OCI-LY7 (cell line): Measurements from ENCODE around the gene MCF2L2. TPM values are rescaled to one million over a fixed set of nuclear protein-coding genes. Genes with fewer than 3 reads are reported as not detected.
"Not testable (repeated sequence)": the region's sequence is repeated elsewhere in the genome, so short reads cannot be mapped to it uniquely, and the experiment has no call there.

Source experiments
- BruUV-seq: library from RNA; stranded (reverse); fragments of 400-500 nt; replicated peaks from 2 replicates; lab custom pipeline; 2021; lab: Mats Ljungman, UMichigan
- CTCF ChIA-PET: fragments of 300-600 bp; sonication (Branson Sonifier 250); formaldehyde crosslinking; loops from one replicate; lab custom pipeline; 2022; ENCODE audit warnings: antibody characterized with exemption; ENCODE audit not compliant: unreplicated experiment; lab: Charles Lee
- POLR2A ChIA-PET: fragments of 300-600 bp; sonication (Branson Sonifier 250); formaldehyde crosslinking; loops from one replicate; lab custom pipeline; 2022; ENCODE audit warnings: antibody characterized with exemption; lab: Charles Lee
- DNase-seq: peaks from one replicate; pipeline ENCODE4 v3.0.0-alpha.2; 2015; ENCODE audit warnings: low spot score
- H2AFZ ChIP-seq: fragments of 200-600 bp; sonication (generic), shearing (Covaris generic); 2 replicates; pipeline ENCODE4 v1.6.1; 2014; ENCODE audit warnings: mild to moderate bottlenecking, antibody characterized with exemption, low read length, moderate library complexity
- H3K27ac ChIP-seq: fragments of 200-600 bp; sonication (generic); 2 replicates; pipeline ENCODE4 v1.5.1; 2014; ENCODE audit warnings: mixed run types, low read depth, mild to moderate bottlenecking, moderate library complexity, low read length, inconsistent platforms; ENCODE audit not compliant: poor library complexity, severe bottlenecking
- H3K36me3 ChIP-seq: fragments of 200-600 bp; sonication (generic); 2 replicates; pipeline ENCODE4 v1.6.1; 2014; ENCODE audit warnings: mild to moderate bottlenecking, antibody characterized with exemption, low read length, moderate library complexity, mixed read lengths; ENCODE audit not compliant: insufficient read depth
- H3K4me1 ChIP-seq: fragments of 200-600 bp; sonication (generic); 2 replicates; pipeline ENCODE4 v1.5.1; 2014; ENCODE audit warnings: mild to moderate bottlenecking, low read length; ENCODE audit not compliant: insufficient read depth, poor library complexity, severe bottlenecking
- H3K4me2 ChIP-seq: fragments of 200-600 bp; sonication (generic); 2 replicates; pipeline ENCODE4 v1.6.1; 2014; ENCODE audit warnings: mild to moderate bottlenecking, low read length
- H3K4me3 ChIP-seq: fragments of 200-600 bp; sonication (generic); 2 replicates; pipeline ENCODE4 v1.5.1; 2014; ENCODE audit warnings: mild to moderate bottlenecking, low read depth, low read length; ENCODE audit not compliant: poor library complexity, severe bottlenecking
- H3K79me2 ChIP-seq: fragments of 200-600 bp; sonication (generic); 2 replicates; pipeline ENCODE4 v1.6.1; 2016; ENCODE audit warnings: low read depth, mild to moderate bottlenecking, low read length, moderate library complexity, mixed read lengths; ENCODE audit not compliant: insufficient read depth
- H3K9me2 ChIP-seq: fragments of 200-600 bp; sonication (generic); 2 replicates; pipeline ENCODE4 v1.6.1; 2016; ENCODE audit warnings: mild to moderate bottlenecking, low read length, mixed read lengths; ENCODE audit not compliant: insufficient read depth
- H3K9me3 ChIP-seq: fragments of 200-600 bp; sonication (generic); 2 replicates; pipeline ENCODE4 v1.6.1; 2014; ENCODE audit warnings: mild to moderate bottlenecking, mixed run types, low read length, mixed read lengths
- H4K20me1 ChIP-seq: fragments of 200-600 bp; sonication (generic); 2 replicates; pipeline ENCODE4 v1.6.1; 2014; ENCODE audit warnings: mild to moderate bottlenecking, antibody characterized with exemption, low read length, moderate library complexity, mixed read lengths; ENCODE audit not compliant: insufficient read depth
- CTCF ChIP-seq: fragments of 200-600 bp; sonication (generic); conservative IDR thresholded peaks from 2 replicates; pipeline ENCODE4 v1.5.1; 2014; ENCODE audit warnings: mild to moderate bottlenecking, antibody characterized with exemption, low read length, moderate library complexity, mixed read lengths
- EZH2phosphoT487 ChIP-seq: fragments of 200-600 bp; sonication (generic); IDR thresholded peaks from 2 replicates; pipeline ENCODE4 v1.6.1; 2018; ENCODE audit warnings: low read depth, borderline replicate concordance, mild to moderate bottlenecking, mixed run types, antibody characterized with exemption, low read length, moderate library complexity, mixed read lengths
- intact Hi-C: fragments of 100-400 bp; cut with micrococcal nuclease; formaldehyde crosslinking; loops from one replicate; pipeline ENCODE4 v1.10.0; 2022; ENCODE audit not compliant: unreplicated experiment
- total RNA-seq, 2 experiments: library from RNA; depleted of rRNA in 1 of 2; stranded (reverse); fragments of >200 nt in 1 of 2; shearing (Covaris generic) in 1 of 2; gene quantifications; 2 replicates each; pipeline ENCODE4 v1.2.3, GENCODE V29; 2014 to 2022

Gene MCF2L2
- total RNA-seq, 2 experiments from 2014 or later = 6.6 to 8.0 TPM

GRCh38 chr3:183180110-183180783 is 248.2 kb downstream of the MCF2L2 start:
- intact Hi-C loops = no loop called here

GRCh38 chr3:183179550-183179908 is 248.9 kb downstream of the MCF2L2 start:
- BruUV-seq, DNase-seq, POLR2A ChIA-PET, H3K27ac ChIP-seq, H3K9me2 ChIP-seq, H3K36me3 ChIP-seq, H3K4me3 ChIP-seq, H2AFZ ChIP-seq, H3K4me2 ChIP-seq, H3K9me3 ChIP-seq, CTCF ChIA-PET, H3K4me1 ChIP-seq, H4K20me1 ChIP-seq, intact Hi-C loops, H3K79me2 ChIP-seq: not testable (repeated sequence)

More at GRCh38 chr3:183180110-183180783, 248.2 kb downstream of the MCF2L2 start:
- ChIA-PET CTCF (no interaction called here), POLR2A (no interaction called here)
- Histone ChIP-seq H3K4me2 (no peak overlapping the region), H3K36me3 (no peaks in the 10 kb centered on the region), H3K4me3 (no peak overlapping the region), H3K79me2 (no peaks in the 10 kb centered on the region), H3K9me2 (no peaks in the 10 kb centered on the region), H4K20me1 (no peaks in the 10 kb centered on the region), H3K9me3 (no peaks in the 10 kb centered on the region), H3K27ac (no peak overlapping the region), H3K4me1 (peaks cover 1% of the 10 kb centered on the region), H2AFZ (no peak overlapping the region)
- TF ChIP-seq EZH2phosphoT487 = no peak
- no peak for TF ChIP-seq CTCF
- DNase-seq = no peak
- no TSS peak for BruUV-seq

GRCh38 chr3:183178833-183179549 is 249.4 kb downstream of the MCF2L2 start:
- intact Hi-C loops = no loop called here
- Histone ChIP-seq H3K79me2 (no peaks in the 10 kb centered on the region), H3K9me3 (no peaks in the 10 kb centered on the region), H2AFZ (no peak overlapping the region), H3K9me2 (no peaks in the 10 kb centered on the region), H4K20me1 (no peaks in the 10 kb centered on the region), H3K4me1 (no peaks in the 10 kb centered on the region), H3K27ac (no peak overlapping the region), H3K4me2 (no peak overlapping the region), H3K36me3 (no peaks in the 10 kb centered on the region), H3K4me3 (no peak overlapping the region)
- DNase-seq = no peak
- POLR2A ChIA-PET = no interaction called here
- BruUV-seq = no TSS peak
- TF ChIP-seq EZH2phosphoT487 = no peak
- no peak for TF ChIP-seq CTCF
- CTCF ChIA-PET = no interaction called here
